ENCODE results near the gene ATP8B2.
"Not testable (repeated sequence)": the region's sequence is repeated elsewhere in the genome, so short reads cannot be mapped to it uniquely, and the experiment has no call there.

ATP8B2 gene

GRCh38 chr1:154324669-154325582 is at the start of gene ATP8B2:
TSS of gene ATP8B2 (plus strand) at chr1:154325525. CDS start at chr1:154328142, 2,617 bp downstream.
- DNase-seq: peak; percentile 97

GRCh38 chr1:154276797-154277196 is 48.5 kb upstream of the ATP8B2 start:
- no peak for DNase-seq

- not testable (repeated sequence) for DNase-seq
Observed at GRCh38 chr1:154287591-154287990, 37.7 kb upstream of the ATP8B2 start.

GRCh38 chr1:154288661-154289060 is 36.7 kb upstream of the ATP8B2 start:
- no peak for DNase-seq

- no peak for DNase-seq
Observed at GRCh38 chr1:154290921-154291320, 34.4 kb upstream of the ATP8B2 start.

- DNase-seq: peak; percentile 3
Observed at GRCh38 chr1:154295408-154296235, 29.7 kb upstream of the ATP8B2 start.

- no peak for DNase-seq
Observed at GRCh38 chr1:154301582-154301981, 23.7 kb upstream of the ATP8B2 start.

- DNase-seq: no peak
Observed at GRCh38 chr1:154304664-154305337, 20.5 kb upstream of the ATP8B2 start.

GRCh38 chr1:154306151-154306550 is 19.2 kb upstream of the ATP8B2 start:
- no peak for DNase-seq

- not testable (repeated sequence) for DNase-seq
Observed at GRCh38 chr1:154307670-154308270, 17.6 kb upstream of the ATP8B2 start.

- DNase-seq: not testable (repeated sequence)
Observed at GRCh38 chr1:154309136-154309535, 16.2 kb upstream of the ATP8B2 start.

- DNase-seq: not testable (repeated sequence)
Observed at GRCh38 chr1:154312229-154313065, 12.9 kb upstream of the ATP8B2 start.

GRCh38 chr1:154313066-154313356 is 12.3 kb upstream of the ATP8B2 start:
- DNase-seq: no peak

GRCh38 chr1:154314226-154314625 is 11.1 kb upstream of the ATP8B2 start:
- not testable (repeated sequence) for DNase-seq

- no peak for DNase-seq
Observed at GRCh38 chr1:154316704-154317103, 8.6 kb upstream of the ATP8B2 start.

- DNase-seq: no peak
Observed at GRCh38 chr1:154318386-154318785, 6.9 kb upstream of the ATP8B2 start.

- no peak for DNase-seq
Observed at GRCh38 chr1:154320882-154321608, 4.3 kb upstream of the ATP8B2 start, which contains the start of gene AQP10. TSS of gene AQP10 (plus strand) at chr1:154321093. CDS start at chr1:154321156, 63 bp downstream.

GRCh38 chr1:154321609-154321934 is 3.8 kb upstream of the ATP8B2 start:
- DNase-seq: not testable (repeated sequence)

- DNase-seq: no peak
Observed at GRCh38 chr1:154323493-154323892, 1.8 kb upstream of the ATP8B2 start.

- DNase-seq: no peak
Observed at GRCh38 chr1:154324241-154324640, 1.1 kb upstream of the ATP8B2 start.
